GM12878 (cell line): ENCODE results near the gene LIPG. TPM values are rescaled to one million over a fixed set of nuclear protein-coding genes. Genes with fewer than 3 reads are reported as not detected.

Source experiments
- ATAC-seq: fragments of 200-7000 bp; cut with Tn5 transposase; 3 replicates; pipeline ENCODE4 v1.9.1; 2020; ENCODE audit warnings: mild to moderate bottlenecking, moderate library complexity
- BruUV-seq: library from RNA; stranded (reverse); fragments of 400-500 nt; replicated peaks from 2 replicates; lab custom pipeline; 2021; lab: Mats Ljungman, UMichigan
- CTCF ChIA-PET: fragments of 300-600 bp; sonication (Branson Sonifier 250); formaldehyde crosslinking; extraction: SDS; loops from one replicate; lab custom pipeline; 2021; ENCODE audit warnings: inconsistent platforms; lab: Yijun Ruan, JAX
- POLR2A ChIA-PET: fragments of 350-600 bp; formaldehyde crosslinking; extraction: SDS; loops from one replicate; lab custom pipeline; 2021; ENCODE audit warnings: inconsistent platforms; lab: Charles Lee
- RAD21 ChIA-PET: fragments of 300-600 bp; sonication (Branson Sonifier 250); formaldehyde crosslinking; loops from one replicate; lab custom pipeline; 2023; ENCODE audit warnings: antibody characterized with exemption; ENCODE audit not compliant: unreplicated experiment; lab: Charles Lee
- SMC1A ChIA-PET: fragments of 300-600 bp; sonication (Branson Sonifier 250); formaldehyde crosslinking; loops from one replicate; lab custom pipeline; 2023; ENCODE audit not compliant: unreplicated experiment, uncharacterized antibody; lab: Charles Lee
- DNase-seq: peaks from one replicate; pipeline ENCODE4 v3.0.0-alpha.2; 2011; ENCODE audit warnings: low read depth, low spot score
- FAIRE-seq: peaks from 3 replicates; lab custom pipeline; 2011; peaks lifted over from hg19 to GRCh38; lab: Jason Lieb, UNC
- H2AFZ ChIP-seq: 2 replicates; pipeline ENCODE4 v1.6.0; 2011; ENCODE audit warnings: low read depth, low read length, control low read depth; ENCODE audit not compliant: control insufficient read depth
- H3K27ac ChIP-seq: 2 replicates; pipeline ENCODE4 v1.5.1; 2011; ENCODE audit warnings: control low read depth; ENCODE audit not compliant: control insufficient read depth, insufficient read depth
- H3K27me3 ChIP-seq, 2 experiments: replicated peaks in 1 of 2; 2 replicates each; pipeline versions ENCODE4 v1.6.0 to v1.6.1; 2011; ENCODE audit warnings: low read length in 1 of 2; ENCODE audit not compliant: control insufficient read depth in 2 of 2, insufficient read depth in 2 of 2
- H3K36me3 ChIP-seq, 2 experiments: 2 replicates each; pipeline ENCODE4 v1.5.1; 2011; ENCODE audit warnings: low read length in 1 of 2; ENCODE audit not compliant: control insufficient read depth in 2 of 2, insufficient read depth in 2 of 2
- H3K4me1 ChIP-seq: 2 replicates; pipeline ENCODE4 v1.6.1; 2011; ENCODE audit warnings: mild to moderate bottlenecking, low read length, moderate library complexity, mixed read lengths; ENCODE audit not compliant: control insufficient read depth, insufficient read depth
- H3K4me2 ChIP-seq: 2 replicates; pipeline ENCODE4 v1.6.0; 2011; ENCODE audit warnings: control low read depth; ENCODE audit not compliant: control insufficient read depth, insufficient read depth
- H3K4me3 ChIP-seq: fragments of 200-600 bp; sonication (generic); 2 replicates; pipeline ENCODE4 v1.5.1; 2016
- H3K79me2 ChIP-seq: 2 replicates; pipeline ENCODE4 v1.6.0; 2011; ENCODE audit warnings: low read length; ENCODE audit not compliant: control insufficient read depth, insufficient read depth
- H3K9ac ChIP-seq: 2 replicates; pipeline ENCODE4 v1.8.0; 2011; ENCODE audit warnings: low read length, control low read depth, mixed read lengths; ENCODE audit not compliant: control insufficient read depth, insufficient read depth
- H3K9me3 ChIP-seq: replicated peaks from 3 replicates; pipeline ENCODE4 v1.5.1; 2011; ENCODE audit warnings: mild to moderate bottlenecking, low read length; ENCODE audit not compliant: control insufficient read depth, insufficient read depth
- H4K20me1 ChIP-seq: 2 replicates; pipeline ENCODE4 v1.6.0; 2011; ENCODE audit not compliant: control insufficient read depth, insufficient read depth
- BHLHE40 ChIP-seq, 2 experiments: fragments of 450-650 bp in 1 of 2; IDR thresholded peaks; 2 replicates each; pipeline ENCODE4 v1.6.1; 2011 to 2017; ENCODE audit warnings: low read depth in 2 of 2, borderline replicate concordance in 1 of 2, improper control_type of control experiment in 1 of 2, low read length in 1 of 2, mild to moderate bottlenecking in 1 of 2
- EED ChIP-seq: sonication (generic); IDR thresholded peaks from 2 replicates; pipeline ENCODE4 v1.6.1; 2016; ENCODE audit warnings: antibody characterized with exemption, low read depth
- ESRRA ChIP-seq: IDR thresholded peaks from 2 replicates; pipeline ENCODE4 v1.6.1; 2012; ENCODE audit warnings: mild to moderate bottlenecking, low read length, improper control_type of control experiment
- NBN ChIP-seq: fragments of 450-650 bp; IDR thresholded peaks from 2 replicates; pipeline ENCODE4 v1.6.1; 2016
- PAX8 ChIP-seq: fragments of 450-650 bp; IDR thresholded peaks from 2 replicates; pipeline ENCODE4 v1.6.1; 2017; ENCODE audit warnings: mild to moderate bottlenecking, moderate library complexity
- STAT3 ChIP-seq: IDR thresholded peaks from 2 replicates; pipeline ENCODE4 v1.6.1; 2011; ENCODE audit warnings: low read depth, low read length, improper control_type of control experiment
- WGBS: methylation state at CpG from one replicate; pipeline ENCODE4 v1.1.6; 2016; ENCODE audit warnings: low lambda C conversion rate; ENCODE audit not compliant: insufficient replicate concordance, insufficient coverage; ENCODE audit errors: missing lambda C conversion rate; 5-methylcytosine and 5-hydroxymethylcytosine counted together
- in situ Hi-C: fragments of 300-500 bp; cut with MboI; formaldehyde crosslinking; loops from 9 replicates; pipeline ENCODE4 v1.14.3; 2018; ENCODE audit warnings: mixed read lengths
- intact Hi-C: fragments of 100-400 bp; cut with micrococcal nuclease; formaldehyde crosslinking; loops from one replicate; pipeline ENCODE4 v1.14.2; 2022; ENCODE audit not compliant: unreplicated experiment
- polyA plus RNA-seq, 11 experiments: library from polyadenylated mRNA; depleted of rRNA in 4 of 11; unstranded in 6 of 11; stranded (reverse) in 5 of 11; fragments of >200 nt; fragmentation: Nextera tagmentation in 4 of 11; fragmentation: Illumina TruSeq in 1 of 11; extraction: Ambion mirVana in 4 of 11; extraction: Trizol in 1 of 11; gene quantifications; 1 replicate in 1 of 11; 2 replicates in 10 of 11; pipeline versions ENCODE4 v1.2.1 to v1.2.3, GENCODE V29; 2011 to 2016; ENCODE audit warnings: inconsistent platforms in 2 of 11, missing spikeins in 2 of 11, low read depth in 1 of 11
- total RNA-seq, 4 experiments: library from RNA; depleted of rRNA in 3 of 4; stranded (reverse); fragments of >200 nt in 3 of 4; fragmentation: Illumina TruSeq in 1 of 4; extraction: Trizol in 1 of 4; gene quantifications; 2 replicates each; pipeline versions ENCODE4 v1.2.1 to v1.2.3, GENCODE V29; 2013 to 2021
- TF ChIP-seq, protein P1 (sequence below): IDR thresholded peaks from 2 replicates; pipeline ENCODE4 v1.6.1; 2012; ENCODE audit warnings: low read depth, low read length, improper control_type of control experiment
- TF ChIP-seq, protein P2 (sequence below): IDR thresholded peaks from 2 replicates; pipeline ENCODE4 v1.6.1; 2011; ENCODE audit warnings: low read depth, low read length, improper control_type of control experiment, borderline replicate concordance
- TF ChIP-seq, protein P3 (sequence below): fragments of 450-650 bp; IDR thresholded peaks from 2 replicates; pipeline ENCODE4 v1.6.1; 2017; ENCODE audit warnings: mild to moderate bottlenecking
- TF ChIP-seq, protein P4 (sequence below), 3 experiments: IDR thresholded peaks in 2 of 3; conservative IDR thresholded peaks in 1 of 3; 2 replicates each; pipeline ENCODE4 v1.5.1; 2011; ENCODE audit warnings: low read depth in 3 of 3, low read length in 3 of 3, mild to moderate bottlenecking in 3 of 3, control low read depth in 2 of 3, moderate library complexity in 2 of 3, inconsistent platforms in 1 of 3, mixed read lengths in 1 of 3; ENCODE audit not compliant: control insufficient read depth in 2 of 3, insufficient read depth in 1 of 3; ENCODE audit errors: extremely low read depth in 1 of 3

Gene LIPG
- total and polyA plus RNA-seq, 10 of the 15 experiments (the other 5 are each of a cell fraction or from before 2014, with no cell fraction given): 0.04 to 0.55 (median 0.18) TPM; not detected in 1

DNA sequence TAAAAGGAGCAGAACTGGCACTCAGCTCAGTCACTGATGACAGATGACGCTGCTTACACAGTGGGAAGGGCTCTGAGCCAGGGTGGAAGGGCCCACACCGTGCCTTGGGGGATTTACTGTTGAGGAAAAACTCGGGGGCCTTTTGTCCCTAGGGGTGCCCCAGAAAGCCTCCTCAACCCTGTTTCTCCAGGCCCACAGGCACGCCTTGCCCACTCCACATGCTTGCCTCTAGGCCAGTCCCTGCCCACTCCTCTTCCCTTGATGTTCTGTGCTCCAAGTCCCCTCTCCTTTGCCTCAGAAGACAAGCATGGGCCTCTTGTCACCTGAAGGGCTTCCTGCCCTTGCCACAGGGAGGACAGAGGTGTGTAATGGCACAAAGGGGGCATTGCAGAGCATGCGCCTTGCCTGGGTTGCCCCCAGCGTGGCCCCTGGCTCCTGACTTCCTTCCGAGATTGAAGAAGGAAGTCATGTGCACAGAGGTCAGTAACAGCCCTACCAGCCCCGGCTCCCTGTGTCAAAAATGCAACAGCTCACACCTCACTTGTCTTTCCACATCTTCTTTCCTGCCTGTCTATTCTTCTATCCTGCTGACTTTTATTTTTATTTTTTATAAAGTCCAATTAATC lies 65.1 kb downstream of the LIPG start:
- no peaks in the 10 kb centered on the region for H4K20me1 ChIP-seq
- FAIRE-seq (no peak), ATAC-seq (no peak), DNase-seq (no peak)
- in situ Hi-C loops (no loop called here), intact Hi-C loops (no loop called here)
- ChIA-PET CTCF (interaction anchor here (0.5 to 1.7 kb wide), 2 partner anchors 9 to 25 kb away, joined by 3 to 8 read pairs; no protein-coding TSS in a partner anchor), RAD21 (no interaction called here), POLR2A (no interaction called here), SMC1A (no interaction called here)
- no peak for TF ChIP-seq BHLHE40 (IDR thresholded peaks at IDR 0.05; ENCODE audit: borderline replicate concordance in 1 of 2, low read depth in 2 of 2, low read length in 1 of 2)
- TF ChIP-seq, protein P1, sequence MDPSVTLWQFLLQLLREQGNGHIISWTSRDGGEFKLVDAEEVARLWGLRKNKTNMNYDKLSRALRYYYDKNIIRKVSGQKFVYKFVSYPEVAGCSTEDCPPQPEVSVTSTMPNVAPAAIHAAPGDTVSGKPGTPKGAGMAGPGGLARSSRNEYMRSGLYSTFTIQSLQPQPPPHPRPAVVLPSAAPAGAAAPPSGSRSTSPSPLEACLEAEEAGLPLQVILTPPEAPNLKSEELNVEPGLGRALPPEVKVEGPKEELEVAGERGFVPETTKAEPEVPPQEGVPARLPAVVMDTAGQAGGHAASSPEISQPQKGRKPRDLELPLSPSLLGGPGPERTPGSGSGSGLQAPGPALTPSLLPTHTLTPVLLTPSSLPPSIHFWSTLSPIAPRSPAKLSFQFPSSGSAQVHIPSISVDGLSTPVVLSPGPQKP: no peak
- TF ChIP-seq STAT3: no peak
- no peak for TF ChIP-seq ESRRA
- TF ChIP-seq PAX8: no peak
- no peak for TF ChIP-seq NBN
- TF ChIP-seq, protein P2, sequence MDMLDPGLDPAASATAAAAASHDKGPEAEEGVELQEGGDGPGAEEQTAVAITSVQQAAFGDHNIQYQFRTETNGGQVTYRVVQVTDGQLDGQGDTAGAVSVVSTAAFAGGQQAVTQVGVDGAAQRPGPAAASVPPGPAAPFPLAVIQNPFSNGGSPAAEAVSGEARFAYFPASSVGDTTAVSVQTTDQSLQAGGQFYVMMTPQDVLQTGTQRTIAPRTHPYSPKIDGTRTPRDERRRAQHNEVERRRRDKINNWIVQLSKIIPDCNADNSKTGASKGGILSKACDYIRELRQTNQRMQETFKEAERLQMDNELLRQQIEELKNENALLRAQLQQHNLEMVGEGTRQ: no peak
- no peak for TF ChIP-seq EED
- TF ChIP-seq, protein P3, sequence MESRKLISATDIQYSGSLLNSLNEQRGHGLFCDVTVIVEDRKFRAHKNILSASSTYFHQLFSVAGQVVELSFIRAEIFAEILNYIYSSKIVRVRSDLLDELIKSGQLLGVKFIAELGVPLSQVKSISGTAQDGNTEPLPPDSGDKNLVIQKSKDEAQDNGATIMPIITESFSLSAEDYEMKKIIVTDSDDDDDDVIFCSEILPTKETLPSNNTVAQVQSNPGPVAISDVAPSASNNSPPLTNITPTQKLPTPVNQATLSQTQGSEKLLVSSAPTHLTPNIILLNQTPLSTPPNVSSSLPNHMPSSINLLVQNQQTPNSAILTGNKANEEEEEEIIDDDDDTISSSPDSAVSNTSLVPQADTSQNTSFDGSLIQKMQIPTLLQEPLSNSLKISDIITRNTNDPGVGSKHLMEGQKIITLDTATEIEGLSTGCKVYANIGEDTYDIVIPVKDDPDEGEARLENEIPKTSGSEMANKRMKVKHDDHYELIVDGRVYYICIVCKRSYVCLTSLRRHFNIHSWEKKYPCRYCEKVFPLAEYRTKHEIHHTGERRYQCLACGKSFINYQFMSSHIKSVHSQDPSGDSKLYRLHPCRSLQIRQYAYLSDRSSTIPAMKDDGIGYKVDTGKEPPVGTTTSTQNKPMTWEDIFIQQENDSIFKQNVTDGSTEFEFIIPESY: no peak
- TF ChIP-seq, protein P4, sequence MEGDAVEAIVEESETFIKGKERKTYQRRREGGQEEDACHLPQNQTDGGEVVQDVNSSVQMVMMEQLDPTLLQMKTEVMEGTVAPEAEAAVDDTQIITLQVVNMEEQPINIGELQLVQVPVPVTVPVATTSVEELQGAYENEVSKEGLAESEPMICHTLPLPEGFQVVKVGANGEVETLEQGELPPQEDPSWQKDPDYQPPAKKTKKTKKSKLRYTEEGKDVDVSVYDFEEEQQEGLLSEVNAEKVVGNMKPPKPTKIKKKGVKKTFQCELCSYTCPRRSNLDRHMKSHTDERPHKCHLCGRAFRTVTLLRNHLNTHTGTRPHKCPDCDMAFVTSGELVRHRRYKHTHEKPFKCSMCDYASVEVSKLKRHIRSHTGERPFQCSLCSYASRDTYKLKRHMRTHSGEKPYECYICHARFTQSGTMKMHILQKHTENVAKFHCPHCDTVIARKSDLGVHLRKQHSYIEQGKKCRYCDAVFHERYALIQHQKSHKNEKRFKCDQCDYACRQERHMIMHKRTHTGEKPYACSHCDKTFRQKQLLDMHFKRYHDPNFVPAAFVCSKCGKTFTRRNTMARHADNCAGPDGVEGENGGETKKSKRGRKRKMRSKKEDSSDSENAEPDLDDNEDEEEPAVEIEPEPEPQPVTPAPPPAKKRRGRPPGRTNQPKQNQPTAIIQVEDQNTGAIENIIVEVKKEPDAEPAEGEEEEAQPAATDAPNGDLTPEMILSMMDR (IDR thresholded peaks at IDR 0.05 in 2 of 3, conservative IDR thresholded peaks at IDR 0.05 in 1 of 3; ENCODE audit: control insufficient read depth in 2 of 3, extremely low read depth in 1 of 3, insufficient read depth in 1 of 3, low read depth in 3 of 3, low read length in 3 of 3): no peak
- no peak overlapping the region for H2AFZ ChIP-seq
- 5% methylated on average over 8 of the region's 8 CpGs for WGBS
- peaks cover 0 to 5% of the 10 kb centered on the region in 2 experiments; a peak in 3 of 4 replicates for H3K27me3 ChIP-seq
- BruUV-seq: no TSS peak
- H3K27ac ChIP-seq: no peak overlapping the region
- H3K36me3 ChIP-seq: no peaks in the 10 kb centered on the region
- no peak overlapping the region for H3K4me3 ChIP-seq
- no peaks in the 10 kb centered on the region for H3K9me3 ChIP-seq
- H3K9ac ChIP-seq: no peak overlapping the region
- H3K4me2 ChIP-seq: no peak overlapping the region
- no peaks in the 10 kb centered on the region for H3K79me2 ChIP-seq
- H3K4me1 ChIP-seq: no peaks in the 10 kb centered on the region
